ENCODE results near the gene PDE10A. TPM values are rescaled to one million over a fixed set of nuclear protein-coding genes. Genes with fewer than 3 reads are reported as not detected.

PDE10A gene
- total and polyA plus RNA-seq, 2 of the 8 experiments (the other 6 are each of a cell fraction or from before 2014, with no cell fraction given), result 1.1 to 2.4 TPM

- TF ChIP-seq CHD7 (IDR thresholded peaks at IDR 0.05; ENCODE audit: insufficient replicate concordance, low read length) (no peak), EP300 (IDR thresholded peaks at IDR 0.05; ENCODE audit: borderline replicate concordance in 1 of 2, low read depth in 2 of 2, low read length in 2 of 2) (no peak), TAF7 (optimal IDR thresholded peaks at IDR 0.05; ENCODE audit: borderline replicate concordance, low read depth, low read length) (no peak), FOSL1 (IDR thresholded peaks at IDR 0.05; ENCODE audit: insufficient read depth, low read depth, low read length) (no peak), JUND (IDR thresholded peaks at IDR 0.05; ENCODE audit: low read length) (no peak), MAFK (IDR thresholded peaks at IDR 0.05; ENCODE audit: low read depth, low read length) (no peak), JUN (IDR thresholded peaks at IDR 0.05; ENCODE audit: low read depth, low read length) (no peak), USF2 (IDR thresholded peaks at IDR 0.05; ENCODE audit: low read length) (no peak), CTBP2 (IDR thresholded peaks at IDR 0.05; ENCODE audit: borderline replicate concordance, insufficient read depth, insufficient read length, low read length) (no peak), NANOG (IDR thresholded peaks at IDR 0.05; ENCODE audit: insufficient read depth, low read depth, low read length, poor library complexity, severe bottlenecking) (no peak)
Measured at GRCh38 chr6:165685302-165685701, 22.3 kb upstream of the PDE10A start (continued).
